T47D (cell line): ENCODE results near the gene MTPN.

ENCODE experiments used
- DNase-seq, 2 experiments: peaks; one replicate each; pipeline versions ENCODE4 v3.0.0 to v3.0.0-alpha.2; 2011 to 2012; ENCODE audit warnings: low read depth in 1 of 2, low spot score in 1 of 2
- JUND ChIP-seq: IDR thresholded peaks from 2 replicates; pipeline ENCODE4 v1.6.1; 2012; ENCODE audit warnings: low read depth
- in situ Hi-C: cut with HindIII; loops from 2 replicates; pipeline ENCODE4 v1.10.0; 2016; ENCODE audit warnings: low sequenced_read_pairs, low pct_unique_long_range_greater_than_20kb

Gene MTPN

GRCh38 chr7:135978624-135979023 lies 1.5 kb upstream of the MTPN start:
- no peak for TF ChIP-seq JUND
- in situ Hi-C loops: no loop called here
- DNase-seq: no peak

- DNase-seq: no peak
- no peak for TF ChIP-seq JUND
- in situ Hi-C loops: no loop called here
Observed at GRCh38 chr7:135977742-135978066, 545 bp upstream of the MTPN start.

GRCh38 chr7:135976312-135977006 lies 700 bp downstream of the MTPN start:
- in situ Hi-C loops: no loop called here
- peak in 1 of 2 experiments; percentile 18 for DNase-seq

GRCh38 chr7:135975166-135975565 lies 2.0 kb downstream of the MTPN start:
- DNase-seq: no peak
- in situ Hi-C loops: no loop called here
- TF ChIP-seq JUND: no peak

More at GRCh38 chr7:135976312-135977006, 700 bp downstream of the MTPN start:
- no peak for TF ChIP-seq JUND

GRCh38 chr7:135974667-135975066 lies 2.5 kb downstream of the MTPN start:
- no peak for TF ChIP-seq JUND
- no peak for DNase-seq
- in situ Hi-C loops: no loop called here

GRCh38 chr7:135971366-135971725 lies 5.8 kb downstream of the MTPN start:
- in situ Hi-C loops: no loop called here
- DNase-seq: no peak
- no peak for TF ChIP-seq JUND

- in situ Hi-C loops: no loop called here
- no peak for DNase-seq
- TF ChIP-seq JUND: no peak
Observed at GRCh38 chr7:135970682-135971365, 6.3 kb downstream of the MTPN start.

GRCh38 chr7:135970045-135970444 lies 7.1 kb downstream of the MTPN start:
- no peak for TF ChIP-seq JUND
- no peak for DNase-seq
- in situ Hi-C loops: no loop called here

GRCh38 chr7:135966341-135967043 lies 10.7 kb downstream of the MTPN start:
- in situ Hi-C loops: no loop called here
- no peak for DNase-seq
- TF ChIP-seq JUND: no peak

- no peak for TF ChIP-seq JUND
- DNase-seq: no peak
- in situ Hi-C loops: no loop called here
Observed at GRCh38 chr7:135965602-135966001, 11.6 kb downstream of the MTPN start.

GRCh38 chr7:135964791-135965190 lies 12.4 kb downstream of the MTPN start:
- TF ChIP-seq JUND: no peak
- in situ Hi-C loops: no loop called here
- no peak for DNase-seq

GRCh38 chr7:135964274-135964673 lies 12.9 kb downstream of the MTPN start:
- DNase-seq: no peak
- TF ChIP-seq JUND: no peak
- in situ Hi-C loops: no loop called here

- in situ Hi-C loops: no loop called here
- no peak for DNase-seq
- TF ChIP-seq JUND: no peak
Observed at GRCh38 chr7:135962802-135963201, 14.4 kb downstream of the MTPN start.
